ENCODE data around the gene LRIT3.

The LRIT3 gene

GRCh38 chr4:109861271-109861670 lies 13.4 kb downstream of the LRIT3 start:
- H3K27me3 ChIP-seq, result no peaks in the 10 kb centered on the region
- H3K27ac ChIP-seq, result no peak overlapping the region
- H3K4me1 ChIP-seq, result no peaks in the 10 kb centered on the region
- H3K4me3 ChIP-seq, result no peak overlapping the region
- no peak for DNase-seq
- TF ChIP-seq CTCF (IDR thresholded peaks at IDR 0.05), result no peak
- H3K9me3 ChIP-seq, result peaks cover 0 to 3% (median 0%) of the 10 kb centered on the region in 3 donors
- intact Hi-C loops (cut with DNase I; ENCODE audit: low total_unique reads), result no loop called here
- no peaks in the 10 kb centered on the region for H3K36me3 ChIP-seq

GRCh38 chr4:109861916-109862511 lies 14.1 kb downstream of the LRIT3 start:
- no peak for DNase-seq
- no peak for TF ChIP-seq CTCF (IDR thresholded peaks at IDR 0.05)
- H3K4me3 ChIP-seq, result no peak overlapping the region
- intact Hi-C loops (cut with DNase I; ENCODE audit: low total_unique reads), result no loop called here
- H3K27ac ChIP-seq, result no peak overlapping the region
- H3K9me3 ChIP-seq, result peaks cover 0 to 3% (median 0%) of the 10 kb centered on the region in 3 donors
- no peaks in the 10 kb centered on the region for H3K4me1 ChIP-seq
- H3K36me3 ChIP-seq, result no peaks in the 10 kb centered on the region
- no peaks in the 10 kb centered on the region for H3K27me3 ChIP-seq

GRCh38 chr4:109864134-109864533 lies 16.2 kb downstream of the LRIT3 start:
- Histone ChIP-seq H3K27me3 (no peaks in the 10 kb centered on the region), H3K4me3 (no peak overlapping the region), H3K4me1 (no peaks in the 10 kb centered on the region), H3K9me3 (peaks cover 0 to 3% (median 0%) of the 10 kb centered on the region in 3 donors), H3K36me3 (no peaks in the 10 kb centered on the region), H3K27ac (no peak overlapping the region)
- no peak for TF ChIP-seq CTCF (IDR thresholded peaks at IDR 0.05)
- intact Hi-C loops (cut with DNase I; ENCODE audit: low total_unique reads), result no loop called here
- DNase-seq, result no peak

- no peaks in the 10 kb centered on the region for H3K27me3 ChIP-seq
- H3K27ac ChIP-seq, result no peak overlapping the region
- no peak overlapping the region for H3K4me3 ChIP-seq
- intact Hi-C loops (cut with DNase I; ENCODE audit: low total_unique reads), result no loop called here
- H3K36me3 ChIP-seq, result peaks cover 10 to 14% (median 11%) of the 10 kb centered on the region in 3 donors
- no peak for TF ChIP-seq CTCF (IDR thresholded peaks at IDR 0.05)
- H3K9me3 ChIP-seq, result peaks cover 0 to 5% (median 0%) of the 10 kb centered on the region in 3 donors
- DNase-seq, result no peak
- H3K4me1 ChIP-seq, result no peaks in the 10 kb centered on the region
These were observed 22.2 kb downstream of the LRIT3 start for GRCh38 chr4:109870061-109870460.

- peaks cover 10 to 14% (median 11%) of the 10 kb centered on the region in 3 donors for H3K36me3 ChIP-seq
- no peak overlapping the region for H3K27ac ChIP-seq
- no peak overlapping the region for H3K4me3 ChIP-seq
- intact Hi-C loops (cut with DNase I; ENCODE audit: low total_unique reads), result no loop called here
- peaks cover 0 to 5% (median 0%) of the 10 kb centered on the region in 3 donors for H3K9me3 ChIP-seq
- H3K27me3 ChIP-seq, result no peaks in the 10 kb centered on the region
- TF ChIP-seq CTCF (IDR thresholded peaks at IDR 0.05), result no peak
- DNase-seq, result no peak
- H3K4me1 ChIP-seq, result no peaks in the 10 kb centered on the region
These were observed 24.2 kb downstream of the LRIT3 start for GRCh38 chr4:109872065-109872464.
